Upper lobe of left lung (tissue), 4 donors: ENCODE measurements around the gene DPP4.

Source experiments
- CTCF ChIP-seq, 6 experiments: fragments of 450-650 bp in 4 of 6; fragments of 200-600 bp in 2 of 6; sonication (generic) in 2 of 6; IDR thresholded peaks; one replicate each; pipeline ENCODE4 v1.5.1; 2016 to 2019; ENCODE audit warnings: antibody characterized with exemption in 6 of 6
- EP300 ChIP-seq, 4 donors: sonication (generic); formaldehyde crosslinking; IDR thresholded peaks; one replicate each; pipeline ENCODE4 v1.5.1; 2017; ENCODE audit warnings: antibody characterized with exemption in 4 of 4, control low read depth in 2 of 4
- POLR2A ChIP-seq, 4 donors: fragments of 450-650 bp; IDR thresholded peaks; one replicate each; pipeline ENCODE4 v1.5.1; 2016 to 2017; ENCODE audit warnings: antibody characterized with exemption in 4 of 4, mild to moderate bottlenecking in 2 of 4
- POLR2AphosphoS5 ChIP-seq, 2 donors: sonication (generic); formaldehyde crosslinking; IDR thresholded peaks; one replicate each; pipeline ENCODE4 v1.5.1; 2017; ENCODE audit warnings: antibody characterized with exemption in 2 of 2

GRCh38 chr2:161999321-161999720 is 74.7 kb downstream of the DPP4 start:
- TF ChIP-seq POLR2A (IDR thresholded peaks at IDR 0.05), result no peak
- TF ChIP-seq EP300 (IDR thresholded peaks at IDR 0.05), result no peak
- TF ChIP-seq CTCF (IDR thresholded peaks at IDR 0.05), result no peak
- no peak for TF ChIP-seq POLR2AphosphoS5 (IDR thresholded peaks at IDR 0.05)
